H9 (cell line): ENCODE data around the gene MBD3L1. TPM values are rescaled to one million over a fixed set of nuclear protein-coding genes. Genes with fewer than 3 reads are reported as not detected.

Source experiments
- DNase-seq: peaks from one replicate; pipeline ENCODE4 v3.0.0-alpha.2; 2017
- H2AFZ ChIP-seq: one replicate; pipeline ENCODE4 v1.6.1; 2013; ENCODE audit warnings: mild to moderate bottlenecking, low read length, control low read depth, moderate library complexity
- H2AK5ac ChIP-seq: 2 replicates; pipeline ENCODE4 v1.6.1; 2013; ENCODE audit warnings: low read length, control low read depth, mixed read lengths; ENCODE audit not compliant: insufficient read length
- H2BK120ac ChIP-seq: one replicate; pipeline ENCODE4 v1.6.1; 2013; ENCODE audit warnings: low read depth, mild to moderate bottlenecking, low read length, control low read depth, inconsistent platforms; ENCODE audit not compliant: poor library complexity, severe bottlenecking
- H2BK12ac ChIP-seq: 2 replicates; pipeline ENCODE4 v1.6.1; 2013; ENCODE audit warnings: low read length, control low read depth, mixed read lengths, low read depth; ENCODE audit not compliant: insufficient read length
- H2BK15ac ChIP-seq: 2 replicates; pipeline ENCODE4 v1.6.1; 2013; ENCODE audit warnings: low read depth, low read length, control low read depth
- H2BK20ac ChIP-seq: one replicate; pipeline ENCODE4 v1.6.1; 2013; ENCODE audit warnings: low read depth, mild to moderate bottlenecking, low read length, control low read depth, inconsistent platforms; ENCODE audit not compliant: poor library complexity, severe bottlenecking
- H2BK5ac ChIP-seq: 2 replicates; pipeline ENCODE4 v1.6.1; 2013; ENCODE audit warnings: low read length, control low read depth, mixed read lengths; ENCODE audit not compliant: insufficient read length
- H3K14ac ChIP-seq: 2 replicates; pipeline ENCODE4 v1.6.1; 2013; ENCODE audit warnings: low read length, control low read depth; ENCODE audit not compliant: insufficient read depth
- H3K18ac ChIP-seq: 2 replicates; pipeline ENCODE4 v1.6.1; 2013; ENCODE audit warnings: low read depth, mild to moderate bottlenecking, mixed read lengths, low read length, control low read depth; ENCODE audit not compliant: insufficient read length
- H3K23ac ChIP-seq: 2 replicates; pipeline ENCODE4 v1.6.1; 2013; ENCODE audit warnings: low read length, control low read depth, mixed read lengths, low read depth; ENCODE audit not compliant: insufficient read length
- H3K23me2 ChIP-seq: 2 replicates; pipeline ENCODE4 v1.6.1; 2013; ENCODE audit warnings: low read depth, mild to moderate bottlenecking, mixed read lengths, low read length, control low read depth; ENCODE audit not compliant: insufficient read length, poor library complexity, severe bottlenecking
- H3K27ac ChIP-seq: 2 replicates; pipeline ENCODE4 v1.5.1; 2013; ENCODE audit warnings: low read length, control low read depth, mixed read lengths, low read depth; ENCODE audit not compliant: insufficient read length
- H3K27me3 ChIP-seq: 2 replicates; pipeline ENCODE4 v1.6.1; 2013; ENCODE audit warnings: low read length, control low read depth, inconsistent platforms; ENCODE audit not compliant: insufficient read depth
- H3K4ac ChIP-seq: 2 replicates; pipeline ENCODE4 v1.6.1; 2013; ENCODE audit warnings: low read depth, mild to moderate bottlenecking, control low read depth, inconsistent platforms, low read length, moderate library complexity
- H3K4me1 ChIP-seq: 2 replicates; pipeline ENCODE4 v1.6.1; 2013; ENCODE audit warnings: low read length, control low read depth, inconsistent platforms; ENCODE audit not compliant: insufficient read depth
- H3K4me2 ChIP-seq: 2 replicates; pipeline ENCODE4 v1.6.1; 2013; ENCODE audit warnings: low read length, control low read depth, mixed read lengths; ENCODE audit not compliant: insufficient read length, insufficient read depth
- H3K56ac ChIP-seq: 2 replicates; pipeline ENCODE4 v1.6.1; 2013; ENCODE audit warnings: low read depth, mild to moderate bottlenecking, mixed read lengths, low read length, control low read depth; ENCODE audit not compliant: insufficient read length
- H3K79me1 ChIP-seq: 2 replicates; pipeline ENCODE4 v1.6.1; 2013; ENCODE audit warnings: low read depth, mild to moderate bottlenecking, moderate library complexity, low read length, control low read depth, inconsistent platforms; ENCODE audit not compliant: insufficient read depth, poor library complexity, severe bottlenecking
- H3K79me2 ChIP-seq: 2 replicates; pipeline ENCODE4 v1.6.1; 2013; ENCODE audit warnings: low read length, control low read depth, inconsistent platforms; ENCODE audit not compliant: insufficient read depth
- H3K9ac ChIP-seq: 2 replicates; pipeline ENCODE4 v1.6.1; 2013; ENCODE audit warnings: low read length, control low read depth, mixed read lengths; ENCODE audit not compliant: insufficient read length; ENCODE audit errors: extremely low read depth
- H3K9me3 ChIP-seq: one replicate; pipeline ENCODE4 v1.6.1; 2013; ENCODE audit warnings: low read depth, low read length, inconsistent platforms; ENCODE audit not compliant: control insufficient read depth
- H3T11ph ChIP-seq: one replicate; pipeline ENCODE4 v1.6.1; 2013; ENCODE audit warnings: mild to moderate bottlenecking, low read length, control low read depth, inconsistent platforms
- H4K20me1 ChIP-seq: one replicate; pipeline ENCODE4 v1.6.1; 2013; ENCODE audit not compliant: control insufficient read depth, insufficient read length, insufficient read depth
- H4K5ac ChIP-seq: 2 replicates; pipeline ENCODE4 v1.6.1; 2013; ENCODE audit warnings: low read depth, mild to moderate bottlenecking, mixed read lengths, low read length, control low read depth; ENCODE audit not compliant: insufficient read length
- H4K8ac ChIP-seq: replicated peaks from 2 replicates; pipeline ENCODE4 v1.6.1; 2013; ENCODE audit warnings: low read length, control low read depth, mixed read lengths, low read depth; ENCODE audit not compliant: insufficient read length
- H4K91ac ChIP-seq: 2 replicates; pipeline ENCODE4 v1.6.1; 2013; ENCODE audit warnings: low read depth, mild to moderate bottlenecking, moderate library complexity, mixed read lengths, low read length, control low read depth; ENCODE audit not compliant: insufficient read length
- H3K27ac Mint-ChIP-seq, 3 experiments: 2 replicates in 2 of 3; 3 replicates in 1 of 3; pipeline ENCODE4 v1.8.0; 2020 to 2021; ENCODE audit warnings: mixed read lengths in 3 of 3, mild to moderate bottlenecking in 1 of 3, moderate library complexity in 1 of 3
- H3K27me3 Mint-ChIP-seq: 2 replicates; pipeline ENCODE4 v1.8.0; 2021; ENCODE audit warnings: low read depth, mild to moderate bottlenecking, moderate library complexity, mixed read lengths
- H3K36me3 Mint-ChIP-seq, 3 experiments: 2 replicates in 2 of 3; 3 replicates in 1 of 3; pipeline ENCODE4 v1.8.0; 2020 to 2021; ENCODE audit warnings: low read depth in 3 of 3, mixed read lengths in 3 of 3; ENCODE audit not compliant: insufficient read depth in 1 of 3
- H3K4me1 Mint-ChIP-seq, 2 experiments: 2 replicates each; pipeline ENCODE4 v1.8.0; 2020; ENCODE audit warnings: mixed read lengths in 2 of 2
- H3K4me3 Mint-ChIP-seq, 2 experiments: 2 replicates in 1 of 2; 3 replicates in 1 of 2; pipeline ENCODE4 v1.8.0; 2020 to 2021; ENCODE audit warnings: mild to moderate bottlenecking in 2 of 2, mixed read lengths in 2 of 2, moderate library complexity in 1 of 2
- H3K9me3 Mint-ChIP-seq, 2 experiments: 2 replicates in 1 of 2; 3 replicates in 1 of 2; pipeline ENCODE4 v1.8.0; 2020; ENCODE audit warnings: mild to moderate bottlenecking in 2 of 2, mixed read lengths in 2 of 2, moderate library complexity in 1 of 2
- CTCF ChIP-seq: fragments of 200-600 bp; sonication (generic); conservative IDR thresholded peaks from 3 replicates; pipeline ENCODE4 v1.8.0; 2021; ENCODE audit warnings: antibody characterized with exemption, mild to moderate bottlenecking
- WGBS: extraction: QIAGEN DNeasy Blood & Tissue Kit; methylation state at CpG from one replicate; pipeline ENCODE4 v1.1.7; 2013; ENCODE audit warnings: missing lambda C conversion rate, low lambda C conversion rate, mixed read lengths; ENCODE audit not compliant: insufficient read length; ENCODE audit errors: extremely low coverage; 5-methylcytosine and 5-hydroxymethylcytosine counted together
- total RNA-seq: library from RNA; stranded (reverse); gene quantifications from 2 replicates; pipeline ENCODE4 v1.2.1, GENCODE V29; 2021

The MBD3L1 gene
- total RNA-seq, 1 experiment from 2014 or later: not detected

DNA sequence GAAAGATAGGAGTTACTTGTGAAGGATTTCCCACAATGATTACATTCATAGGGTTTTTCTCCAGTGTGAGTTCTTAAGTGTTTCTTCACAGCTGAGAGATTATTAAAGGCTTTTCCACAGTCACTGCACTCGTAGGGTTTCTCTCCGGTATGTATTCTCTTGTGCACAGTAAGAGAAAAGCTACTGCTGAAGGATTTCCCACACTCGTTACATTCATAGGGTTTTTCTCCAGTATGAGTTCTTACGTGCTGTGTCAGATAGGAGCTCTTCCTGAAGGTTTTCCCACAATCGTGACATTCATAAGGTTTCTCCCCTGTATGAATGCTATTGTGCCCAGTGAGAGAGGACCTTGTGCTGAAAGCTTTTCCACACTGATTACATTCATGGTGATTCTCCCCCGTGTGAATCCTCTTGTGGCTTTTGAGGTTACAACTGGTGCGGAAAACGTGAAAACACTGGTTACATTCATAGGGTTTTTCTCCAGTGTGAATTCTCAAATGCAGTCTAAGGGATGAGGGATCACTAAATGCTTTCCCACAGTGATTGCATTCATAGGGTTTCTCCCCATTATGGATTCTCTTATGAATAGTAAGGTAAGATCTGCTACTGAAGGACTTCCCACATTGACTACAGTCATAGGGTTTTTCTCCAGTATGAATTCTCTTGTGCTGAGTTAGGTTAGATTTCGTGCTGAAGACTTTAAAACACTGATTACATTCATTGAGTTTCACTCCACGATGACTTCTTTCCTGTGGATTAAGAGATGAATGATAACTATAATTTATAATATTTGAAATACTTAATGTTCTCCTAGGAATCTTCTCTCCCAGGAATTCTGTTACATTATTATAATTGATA lies 20.6 kb upstream of the MBD3L1 start:
- Histone ChIP-seq H4K8ac (no peak overlapping the region), H2BK20ac (no peak overlapping the region), H2AK5ac (no peak overlapping the region), H3K4me2 (no peak overlapping the region), H3K27me3 (no peaks in the 10 kb centered on the region), H2BK120ac (no peak overlapping the region), H3K23ac (no peak overlapping the region), H3K27ac (no peak overlapping the region), H2BK15ac (no peak overlapping the region), H4K91ac (no peak overlapping the region), H3K18ac (no peak overlapping the region), H3K56ac (no peak overlapping the region), H4K20me1 (no peaks in the 10 kb centered on the region), H3K4me1 (no peaks in the 10 kb centered on the region), H3K23me2 (no peaks in the 10 kb centered on the region), H3K79me1 (no peaks in the 10 kb centered on the region), H2AFZ (no peak overlapping the region), H3K9ac (no peak overlapping the region), H3K4ac (no peak overlapping the region), H3T11ph (no peak overlapping the region), H2BK5ac (no peak overlapping the region), H3K9me3 (peaks cover 90% of the 10 kb centered on the region), H3K14ac (no peak overlapping the region), H2BK12ac (no peak overlapping the region), H4K5ac (no peak overlapping the region), H3K79me2 (no peaks in the 10 kb centered on the region)
- WGBS: no CpG with 5 or more reads among the region's 10 CpGs
- no peak for DNase-seq
- peaks cover 1% of the 10 kb centered on the region; the same call in 1 of the 2 replicates for H3K27me3 Mint-ChIP-seq
- H3K9me3 Mint-ChIP-seq: peaks cover 95 to 100% of the 10 kb centered on the region in 2 experiments
- H3K4me3 Mint-ChIP-seq: no peak overlapping the region
- peaks cover 90 to 97% (median 96%) of the 10 kb centered on the region in 3 experiments for H3K36me3 Mint-ChIP-seq
- TF ChIP-seq CTCF: no peak
- no peaks in the 10 kb centered on the region for H3K4me1 Mint-ChIP-seq
- no peak overlapping the region for H3K27ac Mint-ChIP-seq
